B cell (primary cell): ENCODE results near the gene TBC1D20. TPM values are rescaled to one million over a fixed set of nuclear protein-coding genes. Genes with fewer than 3 reads are reported as not detected.

ENCODE experiments used
- ATAC-seq: fragments of 200-7000 bp; cut with Tn5 transposase; one replicate; pipeline ENCODE4 v1.10.0; 2021; ENCODE audit warnings: low read depth, mild to moderate bottlenecking, moderate number of reproducible peaks, moderate library complexity
- CTCF ChIA-PET: fragments of 350-600 bp; sonication (Branson Sonifier 250); formaldehyde crosslinking; loops from one replicate; lab custom pipeline; 2021; ENCODE audit warnings: antibody characterized with exemption, inconsistent platforms; lab: Charles Lee
- POLR2A ChIA-PET: fragments of 350-600 bp; sonication (Branson Sonifier 250); formaldehyde crosslinking; loops from one replicate; lab custom pipeline; 2021; ENCODE audit warnings: antibody characterized with exemption; lab: Charles Lee
- DNase-seq: peaks from one replicate; pipeline ENCODE4 v3.0.0; 2013
- H2AFZ ChIP-seq: 2 replicates; pipeline ENCODE4 v1.6.1; 2012; ENCODE audit warnings: mild to moderate bottlenecking, low read depth, low read length; ENCODE audit not compliant: insufficient read depth, poor library complexity, severe bottlenecking
- H3K27ac ChIP-seq, 2 donors: 1 replicate in 1 of 2; 2 replicates in 1 of 2; pipeline ENCODE4 v1.5.1; 2012 to 2013; ENCODE audit warnings: low read length in 2 of 2, mild to moderate bottlenecking in 2 of 2, moderate library complexity in 1 of 2
- H3K27me3 ChIP-seq, 4 experiments: fragments of 200-600 bp in 1 of 4; sonication (generic) in 1 of 4; replicated peaks in 1 of 4; 1 replicate in 2 of 4; 2 replicates in 2 of 4; pipeline versions ENCODE4 v1.6.1 to v1.7.0; 2013 to 2016; ENCODE audit warnings: low read length in 3 of 4, mild to moderate bottlenecking in 2 of 4, mixed read lengths in 1 of 4, moderate library complexity in 1 of 4; ENCODE audit not compliant: insufficient read depth in 4 of 4, control insufficient read depth in 3 of 4; ENCODE audit errors: control extremely low read depth in 1 of 4
- H3K36me3 ChIP-seq, 2 experiments: replicated peaks in 1 of 2; 1 replicate in 1 of 2; 2 replicates in 1 of 2; pipeline versions ENCODE4 v1.6.1 to v1.7.1; 2013; ENCODE audit warnings: low read length in 1 of 2; ENCODE audit not compliant: insufficient read depth in 2 of 2, control insufficient read depth in 1 of 2; ENCODE audit errors: control extremely low read depth in 1 of 2, extremely low read depth in 1 of 2
- H3K4me1 ChIP-seq, 2 donors: fragments of 200-600 bp in 1 of 2; sonication (generic) in 1 of 2; 1 replicate in 1 of 2; 2 replicates in 1 of 2; pipeline versions ENCODE4 v1.5.1 to v1.6.1; 2013 to 2017; ENCODE audit warnings: low read length in 2 of 2; ENCODE audit not compliant: control insufficient read depth in 2 of 2, insufficient read depth in 2 of 2
- H3K4me2 ChIP-seq: replicated peaks from 2 replicates; pipeline ENCODE3; 2012; ENCODE audit warnings: mild to moderate bottlenecking, low read depth, low read length; ENCODE audit not compliant: poor library complexity, severe bottlenecking
- H3K4me3 ChIP-seq, 5 experiments: fragments of 200-600 bp in 1 of 5; sonication (generic) in 1 of 5; 1 replicate in 3 of 5; 2 replicates in 2 of 5; pipeline versions ENCODE4 v1.5.1 to v1.7.0; 2011 to 2016; ENCODE audit warnings: low read length in 4 of 5, mild to moderate bottlenecking in 4 of 5, low read depth in 2 of 5, control low read depth in 1 of 5, moderate library complexity in 1 of 5; ENCODE audit not compliant: insufficient read depth in 1 of 5; ENCODE audit errors: control extremely low read depth in 1 of 5, extremely low read depth in 1 of 5
- H3K79me2 ChIP-seq: fragments of 200-600 bp; sonication (generic); one replicate; pipeline ENCODE4 v1.6.0; 2016; ENCODE audit warnings: low read length; ENCODE audit not compliant: control insufficient read depth, insufficient read depth
- H3K9ac ChIP-seq: fragments of 200-600 bp; sonication (generic); 2 replicates; pipeline ENCODE4 v1.6.1; 2017; ENCODE audit warnings: mild to moderate bottlenecking, low read length, moderate library complexity
- H3K9me3 ChIP-seq, 3 donors: one replicate each; pipeline versions ENCODE4 v1.6.1 to v1.7.1; 2013; ENCODE audit warnings: low read length in 2 of 3; ENCODE audit not compliant: control insufficient read depth in 2 of 3, insufficient read depth in 1 of 3; ENCODE audit errors: control extremely low read depth in 1 of 3
- H4K20me1 ChIP-seq: 2 replicates; pipeline ENCODE4 v1.6.0; 2012; ENCODE audit warnings: mild to moderate bottlenecking, low read length; ENCODE audit not compliant: insufficient read depth, control insufficient read depth, poor library complexity, severe bottlenecking
- H3K27ac Mint-ChIP-seq: one replicate; pipeline ENCODE4 v1.8.0; 2021; ENCODE audit warnings: mixed read lengths
- H3K27me3 Mint-ChIP-seq: one replicate; pipeline ENCODE4 v1.8.0; 2021; ENCODE audit warnings: mixed read lengths
- H3K4me1 Mint-ChIP-seq: one replicate; pipeline ENCODE4 v1.8.0; 2021; ENCODE audit warnings: mixed read lengths
- H3K4me3 Mint-ChIP-seq: one replicate; pipeline ENCODE4 v1.8.0; 2021; ENCODE audit warnings: mixed read lengths
- H3K9me3 Mint-ChIP-seq: one replicate; pipeline ENCODE4 v1.8.0; 2022; ENCODE audit warnings: mixed read lengths; ENCODE audit not compliant: insufficient read depth
- EZH2 ChIP-seq: IDR thresholded peaks from 2 replicates; pipeline ENCODE4 v1.6.1; 2012; ENCODE audit warnings: borderline replicate concordance, low read depth, mild to moderate bottlenecking, moderate library complexity, low read length; ENCODE audit not compliant: insufficient read depth, poor library complexity, severe bottlenecking
- WGBS: methylation state at CpG from one replicate; pipeline ENCODE4 v1.1.5; 2013; ENCODE audit warnings: missing lambda C conversion rate; ENCODE audit not compliant: insufficient coverage; 5-methylcytosine and 5-hydroxymethylcytosine counted together
- intact Hi-C: fragments of 100-400 bp; cut with micrococcal nuclease; formaldehyde crosslinking; loops from one replicate; pipeline ENCODE4 v1.10.0; 2022
- polyA plus RNA-seq: library from polyadenylated mRNA; depleted of rRNA; stranded (reverse); fragments of >200 nt; gene quantifications from 2 replicates; pipeline ENCODE4 v1.2.3, GENCODE V29; 2012
- total RNA-seq, 2 donors: library from RNA; stranded (reverse); fragments of 120-200 nt in 1 of 2; gene quantifications; 1 replicate in 1 of 2; 2 replicates in 1 of 2; pipeline versions ENCODE4 v1.2.3 to v1.2.4, GENCODE V29; 2013 to 2022
- TF ChIP-seq, protein P1 (sequence below): fragments of 200-600 bp; IDR thresholded peaks from one replicate; pipeline ENCODE4 v1.8.0; 2022; ENCODE audit warnings: antibody characterized with exemption, mild to moderate bottlenecking

Gene TBC1D20
- total and polyA plus RNA-seq, 2 donors (not counting 1 experiment from before 2014, with no cell fraction given): 31.7 to 40.0 TPM

DNA sequence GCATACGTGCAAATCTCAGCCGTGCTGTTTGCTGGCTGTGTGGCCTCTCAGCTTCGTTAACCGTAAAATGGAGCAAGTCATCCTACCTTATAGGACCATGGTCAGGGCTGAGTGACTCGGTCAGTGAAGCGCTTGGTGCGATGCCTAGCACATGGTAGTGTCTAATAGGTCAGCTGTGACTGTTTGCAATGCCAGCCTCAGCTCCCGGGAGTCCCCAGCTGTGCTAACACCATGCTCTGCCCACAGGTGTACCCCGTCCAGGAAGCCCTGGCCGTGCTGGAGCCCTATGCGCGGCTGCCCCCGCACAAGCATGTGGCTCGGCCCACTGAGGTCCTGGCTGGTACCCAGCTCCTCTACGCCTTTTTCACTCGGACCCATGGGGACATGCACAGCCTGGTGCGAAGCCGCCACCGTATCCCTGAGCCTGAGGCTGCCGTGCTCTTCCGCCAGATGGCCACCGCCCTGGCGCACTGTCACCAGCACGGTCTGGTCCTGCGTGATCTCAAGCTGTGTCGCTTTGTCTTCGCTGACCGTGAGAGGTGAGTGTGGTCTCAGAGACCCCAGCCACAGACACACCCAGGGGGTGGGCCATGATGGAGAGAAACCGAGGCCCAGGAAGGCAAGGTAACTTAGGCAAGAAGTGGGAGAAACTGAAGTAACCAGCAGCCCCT is 71.2 kb downstream of the TBC1D20 start:
- WGBS: 84% methylated on average over 29 of the region's 29 CpGs
- Histone ChIP-seq H2AFZ (no peak overlapping the region), H4K20me1 (peaks cover 12% of the 10 kb centered on the region), H3K36me3 (peaks cover 9 to 73% of the 10 kb centered on the region in 2 experiments), H3K4me1 (no peaks in the 10 kb centered on the region), H3K9me3 (no peaks in the 10 kb centered on the region), H3K9ac (no peak overlapping the region), H3K4me3 (no peak overlapping the region), H3K4me2 (no peak overlapping the region), H3K27me3 (no peaks in the 10 kb centered on the region), H3K79me2 (peaks cover 17% of the 10 kb centered on the region), H3K27ac (no peak overlapping the region)
- ATAC-seq (no peak), DNase-seq (no peak)
- TF ChIP-seq, protein P1, sequence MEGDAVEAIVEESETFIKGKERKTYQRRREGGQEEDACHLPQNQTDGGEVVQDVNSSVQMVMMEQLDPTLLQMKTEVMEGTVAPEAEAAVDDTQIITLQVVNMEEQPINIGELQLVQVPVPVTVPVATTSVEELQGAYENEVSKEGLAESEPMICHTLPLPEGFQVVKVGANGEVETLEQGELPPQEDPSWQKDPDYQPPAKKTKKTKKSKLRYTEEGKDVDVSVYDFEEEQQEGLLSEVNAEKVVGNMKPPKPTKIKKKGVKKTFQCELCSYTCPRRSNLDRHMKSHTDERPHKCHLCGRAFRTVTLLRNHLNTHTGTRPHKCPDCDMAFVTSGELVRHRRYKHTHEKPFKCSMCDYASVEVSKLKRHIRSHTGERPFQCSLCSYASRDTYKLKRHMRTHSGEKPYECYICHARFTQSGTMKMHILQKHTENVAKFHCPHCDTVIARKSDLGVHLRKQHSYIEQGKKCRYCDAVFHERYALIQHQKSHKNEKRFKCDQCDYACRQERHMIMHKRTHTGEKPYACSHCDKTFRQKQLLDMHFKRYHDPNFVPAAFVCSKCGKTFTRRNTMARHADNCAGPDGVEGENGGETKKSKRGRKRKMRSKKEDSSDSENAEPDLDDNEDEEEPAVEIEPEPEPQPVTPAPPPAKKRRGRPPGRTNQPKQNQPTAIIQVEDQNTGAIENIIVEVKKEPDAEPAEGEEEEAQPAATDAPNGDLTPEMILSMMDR: no peak
- TF ChIP-seq EZH2: no peak
- H3K4me3 Mint-ChIP-seq: no peak overlapping the region
- H3K9me3 Mint-ChIP-seq: no peaks in the 10 kb centered on the region
- intact Hi-C loops: no loop called here
- ChIA-PET CTCF (no interaction called here), POLR2A (no interaction called here)
- no peaks in the 10 kb centered on the region for H3K27me3 Mint-ChIP-seq
- H3K4me1 Mint-ChIP-seq: no peaks in the 10 kb centered on the region
- no peak overlapping the region for H3K27ac Mint-ChIP-seq

DNA sequence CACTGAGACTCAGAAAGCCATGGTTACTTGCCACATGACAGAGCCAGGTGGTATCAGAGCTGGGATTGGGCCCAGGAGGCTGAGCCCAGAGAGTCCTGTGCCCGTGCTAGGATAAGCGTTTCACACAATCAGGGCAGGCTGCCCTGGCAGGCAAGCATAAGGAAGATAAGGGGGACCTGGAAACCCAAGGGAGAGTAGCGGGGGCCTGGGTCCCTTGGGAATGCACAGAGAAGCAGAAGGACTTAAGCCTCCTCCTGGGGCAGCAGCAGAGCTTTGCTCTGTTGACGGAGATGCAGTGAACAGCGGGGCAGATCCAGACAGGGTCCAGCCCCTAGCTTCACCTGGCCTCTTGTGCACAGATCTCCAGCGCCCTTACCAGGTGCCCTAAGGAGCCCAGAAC is 73.1 kb downstream of the TBC1D20 start:
- H3K27me3 Mint-ChIP-seq: no peaks in the 10 kb centered on the region
- Histone ChIP-seq H3K4me1 (no peaks in the 10 kb centered on the region), H3K9me3 (no peaks in the 10 kb centered on the region), H4K20me1 (peaks cover 12% of the 10 kb centered on the region), H3K4me2 (no peak overlapping the region), H3K27me3 (no peaks in the 10 kb centered on the region), H3K4me3 (no peak overlapping the region), H3K27ac (no peak overlapping the region), H3K79me2 (peaks cover 23% of the 10 kb centered on the region), H2AFZ (no peak overlapping the region), H3K9ac (no peak overlapping the region), H3K36me3 (peaks cover 4 to 54% of the 10 kb centered on the region in 2 experiments)
- TF ChIP-seq EZH2: no peak
- TF ChIP-seq, protein P1: no peak
- no peaks in the 10 kb centered on the region for H3K9me3 Mint-ChIP-seq
- POLR2A ChIA-PET: no interaction called here
- CTCF ChIA-PET: interaction anchor here (0.6 kb wide), 1 partner anchor 57 kb away, joined by 3 read pairs; no protein-coding TSS in a partner anchor
- no peak overlapping the region for H3K4me3 Mint-ChIP-seq
- no peak for DNase-seq
- intact Hi-C loops: no loop called here
- 89% methylated on average over 5 of the region's 6 CpGs for WGBS
- no peak overlapping the region for H3K27ac Mint-ChIP-seq
- no peaks in the 10 kb centered on the region for H3K4me1 Mint-ChIP-seq
- ATAC-seq: no peak
